Mesangial cell (primary cell): ENCODE data around the gene CST1. TPM values are rescaled to one million over a fixed set of nuclear protein-coding genes. Genes with fewer than 3 reads are reported as not detected.

Source experiments
- total RNA-seq: library from RNA; depleted of rRNA; stranded (reverse); fragments of >200 nt; gene quantifications from 2 replicates; pipeline ENCODE4 v1.2.3, GENCODE V29; 2015

Gene CST1, protein sequence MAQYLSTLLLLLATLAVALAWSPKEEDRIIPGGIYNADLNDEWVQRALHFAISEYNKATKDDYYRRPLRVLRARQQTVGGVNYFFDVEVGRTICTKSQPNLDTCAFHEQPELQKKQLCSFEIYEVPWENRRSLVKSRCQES
- 0.25 TPM in 1 of 2 replicates, not detected in the other for total RNA-seq

GRCh38 chr20:23750786-23751185, at the start of gene CST1:
CST1 (minus strand) TSS chr20:23750935; CDS start chr20:23750866, 69 bp downstream.

Other genes with a start within 250 kb of the CST1 start
- not detected in 2 replicates for gene CST9L, start 182.5 kb downstream of the CST1 start, total RNA-seq
- gene CST9, start 145.0 kb downstream of the CST1 start, total RNA-seq, result not detected in 2 replicates
- gene CST3, start 113.0 kb downstream of the CST1 start, total RNA-seq, result 551 and 1,030 TPM in 2 replicates
- not detected in 2 replicates for gene CST4, start 61.9 kb downstream of the CST1 start, total RNA-seq
- 1.5 and 17.5 TPM in 2 replicates for gene CST2, start 75.8 kb upstream of the CST1 start, total RNA-seq
- gene CST5, start 128.8 kb upstream of the CST1 start, total RNA-seq, result 0.33 and 4.8 TPM in 2 replicates
- gene GGTLC1, start 237.8 kb upstream of the CST1 start, total RNA-seq, result not detected in 2 replicates